HG03280 (cell line): Measurements from ENCODE around the gene VIPR1.
"Not testable (repeated sequence)": the region's sequence is repeated elsewhere in the genome, so short reads cannot be mapped to it uniquely, and the experiment has no call there.

Experiments
- ATAC-seq: cut with Tn5 transposase; IDR thresholded peaks from one replicate; pipeline ENCODE4 v1.9.1; 2021; ENCODE audit warnings: mild to moderate bottlenecking, moderate library complexity; ENCODE audit not compliant: unreplicated experiment

VIPR1 gene

DNA sequence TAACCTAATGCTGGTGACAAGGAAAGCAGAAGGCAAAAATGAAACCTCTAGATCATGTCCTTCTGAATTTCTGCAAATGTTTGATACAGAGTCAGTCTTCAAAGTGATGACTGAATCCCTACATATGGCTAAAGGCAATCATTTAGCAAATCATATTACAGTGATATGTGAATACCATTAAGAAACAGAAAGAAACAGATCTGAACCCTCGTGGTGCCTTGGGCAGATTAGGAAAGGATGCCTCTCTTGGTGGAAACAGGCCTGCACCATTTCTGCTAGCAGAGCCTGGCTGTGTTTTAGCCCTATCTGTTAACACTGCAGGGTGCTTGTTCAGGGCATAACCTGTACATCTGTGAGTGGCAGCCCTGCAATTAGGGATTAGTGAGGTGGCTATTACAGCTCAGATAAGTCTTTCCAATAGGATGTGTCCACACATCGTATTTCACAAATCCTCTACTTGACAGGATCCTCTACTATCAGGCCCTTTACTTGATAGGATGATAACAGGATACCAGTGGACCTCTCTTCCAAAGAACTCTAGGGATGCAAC is 67.2 kb downstream of the VIPR1 start:
- ATAC-seq: no peak

DNA sequence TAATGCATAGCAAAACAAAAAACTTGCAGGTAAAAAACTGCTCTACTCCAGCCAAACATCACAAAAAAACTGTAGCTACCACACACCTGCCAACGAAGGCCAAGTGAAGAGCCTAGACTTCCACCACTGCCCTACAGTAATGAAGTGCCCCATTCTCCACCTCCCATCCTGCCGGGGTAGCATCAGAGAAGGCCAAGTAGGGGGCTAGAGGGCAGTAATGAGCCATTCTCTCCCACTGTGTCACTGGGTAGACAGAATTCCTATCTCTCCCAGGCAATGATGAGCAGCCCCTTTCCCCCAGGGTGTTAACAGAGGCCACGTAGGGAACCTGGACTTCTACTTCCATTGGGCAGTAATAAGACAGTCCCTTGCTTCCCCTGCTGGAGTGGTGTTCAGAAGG is 69.8 kb downstream of the VIPR1 start:
- ATAC-seq: peak; percentile 54

DNA sequence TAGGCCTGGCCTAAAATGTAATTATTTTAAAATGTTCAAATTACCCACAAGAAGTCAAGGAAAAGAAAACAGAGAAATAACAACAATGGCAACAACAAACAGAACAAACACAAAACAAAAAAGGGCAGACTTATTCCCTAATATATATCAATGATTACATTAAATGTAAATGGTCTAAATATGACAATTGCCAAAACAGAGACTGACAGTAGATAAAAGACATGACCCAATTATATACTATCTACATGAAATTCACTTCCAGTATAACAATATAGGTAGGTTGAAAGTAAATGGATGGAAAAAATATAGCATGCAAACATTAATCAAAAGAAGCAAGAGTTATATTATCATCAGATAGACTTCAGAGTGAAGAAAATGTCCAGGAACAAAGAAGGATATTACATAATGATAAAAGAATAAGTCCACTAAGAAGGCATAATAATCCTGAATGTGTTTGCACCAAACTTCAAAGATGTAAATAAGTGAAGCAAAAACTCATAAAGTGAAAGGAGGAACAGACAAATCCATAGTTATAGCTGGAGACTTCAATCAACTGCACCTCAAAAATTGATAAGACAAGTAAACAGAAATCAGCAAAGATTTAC is 72.8 kb downstream of the VIPR1 start:
- ATAC-seq: no peak

DNA sequence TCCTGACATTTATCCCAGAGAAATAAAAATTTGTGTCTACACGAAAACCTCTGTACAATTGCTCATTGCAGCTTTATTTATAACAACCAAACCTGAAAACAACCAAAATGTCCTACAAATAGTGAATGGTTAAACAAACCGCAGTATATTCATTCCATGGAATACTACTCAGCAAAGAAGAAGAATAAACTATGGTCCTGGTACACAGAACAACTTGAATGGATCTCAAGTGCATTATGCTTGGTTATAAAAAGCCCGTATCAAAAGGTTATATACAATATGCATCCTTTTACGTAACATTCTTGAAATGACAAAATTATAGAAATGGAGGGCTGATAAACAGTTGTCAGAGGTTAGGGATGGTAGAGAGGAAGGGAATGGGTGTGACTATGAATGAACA is 75.6 kb downstream of the VIPR1 start:
- no peak for ATAC-seq

DNA sequence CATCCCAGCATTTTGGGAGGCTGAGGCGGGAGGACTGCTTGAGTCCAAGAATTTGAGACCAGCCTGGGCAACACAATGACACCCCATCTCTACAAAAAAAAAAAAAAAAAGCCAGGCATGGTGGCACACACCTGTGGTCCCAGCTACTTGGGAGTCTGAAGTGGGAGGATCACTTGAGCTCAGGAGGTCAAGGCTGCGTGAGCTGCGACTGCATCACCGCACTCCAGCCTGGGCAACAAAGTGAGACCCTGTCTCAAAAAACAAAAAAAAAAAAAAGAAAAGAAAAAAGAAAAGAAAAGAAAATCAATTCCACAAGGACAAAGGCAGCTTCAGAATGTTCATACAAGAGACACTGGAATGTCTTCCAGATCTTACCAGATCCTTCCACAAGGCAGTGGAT is 76.9 kb downstream of the VIPR1 start:
- not testable (repeated sequence) for ATAC-seq

DNA sequence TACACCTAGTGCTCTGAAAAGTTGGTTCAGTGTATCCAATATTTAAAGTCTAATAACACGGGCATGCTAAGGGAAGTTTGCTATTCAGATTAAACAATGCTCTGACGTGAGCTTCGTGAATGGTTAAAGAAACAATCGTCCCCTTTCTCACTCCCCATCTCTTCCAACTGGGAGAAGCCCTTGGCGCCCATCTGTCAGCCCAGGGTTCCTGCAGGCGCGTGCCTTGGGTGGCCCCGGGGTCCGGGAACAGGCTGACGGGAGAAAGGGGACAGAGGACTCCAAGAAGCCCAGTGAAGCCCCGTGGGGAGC is 78.9 kb downstream of the VIPR1 start:
- no peak for ATAC-seq

DNA sequence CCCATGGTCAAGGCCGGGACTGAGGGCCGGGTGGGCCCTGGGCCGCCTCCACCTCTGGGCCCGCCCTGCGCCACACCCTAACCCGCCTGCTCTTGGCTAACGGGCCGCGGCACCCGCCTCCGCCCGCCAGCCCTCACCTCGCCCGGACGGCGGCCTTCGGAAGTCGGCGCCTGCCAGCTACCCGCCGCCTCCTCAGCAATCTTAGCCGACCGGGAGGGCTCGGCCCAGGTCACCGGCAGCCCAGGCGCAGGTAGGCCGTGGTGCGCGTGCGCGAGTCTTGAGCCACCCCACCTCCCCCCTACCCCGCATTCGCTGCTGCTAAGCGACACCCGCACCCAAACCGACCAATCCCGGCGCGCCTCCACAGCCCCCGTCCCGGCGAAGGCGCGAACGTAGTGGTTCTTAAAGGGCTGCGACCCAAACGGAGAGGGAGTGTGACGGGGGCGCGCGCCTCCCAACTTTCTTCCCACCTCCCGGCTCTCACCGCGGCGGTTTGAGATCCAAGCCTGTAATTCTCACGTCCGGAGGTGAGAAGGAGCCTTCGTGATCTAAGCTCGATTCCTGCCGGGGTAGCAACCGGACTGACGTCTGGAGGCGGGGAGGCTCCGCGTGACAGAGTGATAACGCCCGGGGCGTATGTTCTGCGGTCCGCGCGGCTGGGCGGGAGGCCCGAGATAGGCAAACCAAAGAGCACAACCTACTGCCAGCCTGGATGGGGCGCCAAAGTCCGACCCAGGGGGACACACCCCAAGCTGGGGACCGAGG is 79.4 kb downstream of the VIPR1 start, which contains the start of gene SEC22C:
Gene SEC22C, minus strand, starts transcription at position 259 of the 765 bp plus-strand sequence. CDS start 12,921 bp downstream, outside the sequence.
- ATAC-seq: peak; percentile 91

DNA sequence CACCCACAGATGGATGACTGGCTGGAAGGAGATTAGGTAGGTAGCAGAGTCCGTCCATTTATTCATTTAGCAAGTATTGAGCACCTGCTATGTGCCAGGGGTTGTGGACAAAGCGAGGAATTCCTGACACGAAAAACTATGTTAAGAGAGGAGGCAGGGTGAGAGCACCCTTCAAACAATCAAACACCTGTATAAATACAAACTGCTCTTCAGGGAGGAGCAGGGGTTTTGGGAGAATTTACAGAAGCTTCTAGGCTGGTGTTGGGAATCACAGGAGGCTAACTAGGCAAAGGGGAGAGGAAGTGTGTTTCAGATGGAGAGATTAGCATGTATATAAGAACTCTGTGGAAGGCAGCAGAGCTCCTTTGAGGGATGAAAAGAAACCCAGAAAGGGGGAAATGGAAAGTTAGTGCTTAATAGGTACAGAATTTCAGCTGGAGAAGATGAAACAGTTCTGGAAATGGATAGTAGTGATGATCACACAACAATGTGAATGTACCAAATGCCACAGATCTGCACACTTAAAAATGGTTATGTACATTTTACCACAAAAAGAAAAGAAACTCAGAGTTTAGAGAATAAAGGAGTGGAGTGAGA is 80.1 kb downstream of the VIPR1 start:
- no peak for ATAC-seq
